GM21737 (cell line): ENCODE results near the gene RASAL2.

Experiments
- ATAC-seq: cut with Tn5 transposase; IDR thresholded peaks from one replicate; pipeline ENCODE4 v1.9.1; 2021; ENCODE audit warnings: mild to moderate bottlenecking, moderate library complexity; ENCODE audit not compliant: unreplicated experiment

RASAL2 gene

GRCh38 chr1:178528953-178529335 lies 435.0 kb downstream of the RASAL2 start:
- ATAC-seq = no peak

- ATAC-seq = no peak
Observed at GRCh38 chr1:178529364-178530036, 435.6 kb downstream of the RASAL2 start.

DNA sequence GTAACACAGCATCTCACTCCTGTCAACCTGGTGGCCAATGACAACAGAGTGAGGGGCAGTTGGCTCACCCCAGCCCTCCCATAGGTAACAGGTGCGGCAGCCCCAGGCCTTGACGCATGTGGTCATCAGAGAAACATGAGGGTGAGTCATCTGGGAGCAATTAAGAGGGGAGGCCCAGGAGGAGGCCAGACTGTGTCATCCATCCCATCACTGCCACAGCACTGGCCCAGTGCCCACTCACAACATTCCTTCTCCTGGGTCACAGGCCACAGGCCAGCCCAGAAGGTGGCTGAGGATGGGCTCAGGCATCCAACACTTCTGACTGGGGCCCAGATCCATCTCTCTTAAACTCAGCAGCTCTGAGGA lies 436.1 kb downstream of the RASAL2 start:
- no peak for ATAC-seq

- no peak for ATAC-seq
Observed at GRCh38 chr1:178530502-178530901, 436.6 kb downstream of the RASAL2 start.

DNA sequence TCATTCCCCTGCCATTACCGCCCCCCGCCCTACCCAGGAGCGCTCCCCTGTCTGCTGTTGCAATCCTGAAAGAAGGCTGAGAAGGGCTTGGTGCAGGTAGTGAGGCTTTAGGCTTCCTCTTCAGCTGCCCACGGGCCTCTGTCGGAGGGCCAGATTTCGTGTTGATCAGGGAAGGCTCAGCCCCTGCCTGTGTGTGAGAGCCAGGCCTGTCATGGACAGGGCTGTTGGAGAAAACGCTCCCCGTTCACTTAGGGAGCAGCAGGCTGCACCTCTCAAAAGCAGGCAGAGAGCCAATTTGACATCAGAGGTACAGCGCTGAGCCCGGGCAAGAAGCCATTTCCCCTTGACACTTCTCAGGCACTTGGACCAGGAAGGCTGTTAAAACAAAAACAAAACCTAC lies 438.0 kb downstream of the RASAL2 start:
- ATAC-seq = no peak

DNA sequence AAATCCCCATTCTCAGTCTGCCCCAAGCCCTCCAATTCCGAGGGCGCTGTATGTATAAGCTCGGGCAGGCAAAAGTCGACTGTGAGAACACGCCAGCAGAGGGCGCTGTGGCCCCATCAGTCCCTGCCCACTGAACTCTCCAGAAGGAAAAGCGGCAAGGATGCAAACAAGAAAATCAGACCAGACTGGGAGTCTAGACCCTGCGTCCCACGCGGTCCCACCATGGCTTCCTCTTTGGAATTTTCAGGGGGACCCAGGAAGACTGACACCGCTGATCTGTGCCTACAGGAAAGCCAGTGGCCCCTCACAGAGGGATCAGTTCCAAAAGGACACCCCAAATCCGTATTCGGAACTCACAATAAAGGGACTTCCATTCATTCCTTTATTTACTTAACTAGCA lies 438.5 kb downstream of the RASAL2 start:
- ATAC-seq = peak; percentile 74

- no peak for ATAC-seq
Observed at GRCh38 chr1:178533121-178533946, 439.4 kb downstream of the RASAL2 start.
